ENCODE data around the gene COP1. TPM values are rescaled to one million over a fixed set of nuclear protein-coding genes. Genes with fewer than 3 reads are reported as not detected.

The COP1 gene
- total and polyA plus RNA-seq, 2 of the 13 experiments (the other 11 are each of a cell fraction or from before 2014, with no cell fraction given): 20.5 to 51.3 TPM

- Histone ChIP-seq H3K4me3 (replicated peaks in 1 of 3; ENCODE audit: insufficient read depth in 1 of 3, low read depth in 2 of 3, low read length in 3 of 3) (no peak overlapping the region), H4K20me1 (ENCODE audit: insufficient read depth, low read length) (no peaks in the 10 kb centered on the region), H3K27ac (ENCODE audit: extremely low read length, insufficient read depth, low read length) (no peak overlapping the region), H3K27me3 (ENCODE audit: control insufficient read depth in 1 of 2, insufficient read depth in 2 of 2, low read length in 2 of 2) (no peaks in the 10 kb centered on the region), H3K36me3 (replicated peaks in 1 of 2; ENCODE audit: control insufficient read depth in 1 of 2, insufficient read depth in 2 of 2, low read length in 2 of 2) (no peaks in the 10 kb centered on the region), H3K79me2 (ENCODE audit: insufficient read depth, low read length) (no peaks in the 10 kb centered on the region), H3K4me2 (ENCODE audit: low read depth, low read length) (no peak overlapping the region), H2AFZ (ENCODE audit: low read length) (no peak overlapping the region), H3K4me1 (ENCODE audit: insufficient read depth, low read length) (no peaks in the 10 kb centered on the region), H3K9me3 (ENCODE audit: low read length) (peaks cover 8% of the 10 kb centered on the region; the same call in 1 of the 2 replicates), H3K9ac (ENCODE audit: insufficient read depth, low read depth, low read length) (no peak overlapping the region)
- WGBS (ENCODE audit: low lambda C conversion rate): 98% methylated on average over 1 of the region's 1 CpG
- no TSS peak for BruUV-seq (replicated peaks)
- ChIA-PET POLR2A (no interaction called here), CTCF (ENCODE audit: low intra/inter-chr PET ratio, low total read pairs) (no interaction called here)
- no peak for TF ChIP-seq ZKSCAN8 (CRISPR knock-in tag; IDR thresholded peaks at IDR 0.05; ENCODE audit: borderline replicate concordance)
- TF ChIP-seq HOXA5 (CRISPR knock-in tag; IDR thresholded peaks at IDR 0.05): no peak
- TF ChIP-seq MBD4 (IDR thresholded peaks at IDR 0.05; ENCODE audit: borderline replicate concordance, low read length): no peak
- TF ChIP-seq SNRNP70 (IDR thresholded peaks at IDR 0.05; ENCODE audit: low read depth, low read length): no peak
- no peak for TF ChIP-seq GTF3A (CRISPR knock-in tag; conservative IDR thresholded peaks at IDR 0.05)
- TF ChIP-seq NFKB2 (CRISPR knock-in tag; IDR thresholded peaks at IDR 0.05; ENCODE audit: borderline replicate concordance): no peak
- TF ChIP-seq, protein P1, sequence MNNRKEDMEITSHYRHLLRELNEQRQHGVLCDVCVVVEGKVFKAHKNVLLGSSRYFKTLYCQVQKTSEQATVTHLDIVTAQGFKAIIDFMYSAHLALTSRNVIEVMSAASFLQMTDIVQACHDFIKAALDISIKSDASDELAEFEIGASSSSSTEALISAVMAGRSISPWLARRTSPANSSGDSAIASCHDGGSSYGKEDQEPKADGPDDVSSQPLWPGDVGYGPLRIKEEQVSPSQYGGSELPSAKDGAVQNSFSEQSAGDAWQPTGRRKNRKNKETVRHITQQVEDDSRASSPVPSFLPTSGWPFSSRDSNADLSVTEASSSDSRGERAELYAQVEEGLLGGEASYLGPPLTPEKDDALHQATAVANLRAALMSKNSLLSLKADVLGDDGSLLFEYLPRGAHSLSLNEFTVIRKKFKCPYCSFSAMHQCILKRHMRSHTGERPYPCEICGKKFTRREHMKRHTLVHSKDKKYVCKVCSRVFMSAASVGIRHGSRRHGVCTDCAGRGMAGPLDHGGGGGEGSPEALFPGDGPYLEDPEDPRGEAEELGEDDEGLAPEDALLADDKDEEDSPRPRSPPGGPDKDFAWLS (CRISPR knock-in tag; IDR thresholded peaks at IDR 0.05; ENCODE audit: borderline replicate concordance): no peak
- TF ChIP-seq, protein P2, sequence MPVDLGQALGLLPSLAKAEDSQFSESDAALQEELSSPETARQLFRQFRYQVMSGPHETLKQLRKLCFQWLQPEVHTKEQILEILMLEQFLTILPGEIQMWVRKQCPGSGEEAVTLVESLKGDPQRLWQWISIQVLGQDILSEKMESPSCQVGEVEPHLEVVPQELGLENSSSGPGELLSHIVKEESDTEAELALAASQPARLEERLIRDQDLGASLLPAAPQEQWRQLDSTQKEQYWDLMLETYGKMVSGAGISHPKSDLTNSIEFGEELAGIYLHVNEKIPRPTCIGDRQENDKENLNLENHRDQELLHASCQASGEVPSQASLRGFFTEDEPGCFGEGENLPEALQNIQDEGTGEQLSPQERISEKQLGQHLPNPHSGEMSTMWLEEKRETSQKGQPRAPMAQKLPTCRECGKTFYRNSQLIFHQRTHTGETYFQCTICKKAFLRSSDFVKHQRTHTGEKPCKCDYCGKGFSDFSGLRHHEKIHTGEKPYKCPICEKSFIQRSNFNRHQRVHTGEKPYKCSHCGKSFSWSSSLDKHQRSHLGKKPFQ (CRISPR knock-in tag; IDR thresholded peaks at IDR 0.05; ENCODE audit: insufficient replicate concordance): no peak
- DNase-seq (ENCODE audit: low spot score) (no peak), FAIRE-seq (no peak), ATAC-seq (no peak)
- in situ Hi-C loops (cut with HindIII; ENCODE audit: extremely low pct_ligation_motif_present, low pct_unique_long_range_greater_than_20kb) (no loop called here), intact Hi-C loops (cut with micrococcal nuclease; ENCODE audit: unreplicated experiment) (no loop called here)
These were observed 279.1 kb downstream of the COP1 start for GRCh38 chr1:175927944-175928343.

Data from HepG2 (cell line).